ENCODE results near the gene FARS2.
A peak's percentile ranks its signal among the peaks of the same experiment; 100 is the strongest.

FARS2 gene

DNA sequence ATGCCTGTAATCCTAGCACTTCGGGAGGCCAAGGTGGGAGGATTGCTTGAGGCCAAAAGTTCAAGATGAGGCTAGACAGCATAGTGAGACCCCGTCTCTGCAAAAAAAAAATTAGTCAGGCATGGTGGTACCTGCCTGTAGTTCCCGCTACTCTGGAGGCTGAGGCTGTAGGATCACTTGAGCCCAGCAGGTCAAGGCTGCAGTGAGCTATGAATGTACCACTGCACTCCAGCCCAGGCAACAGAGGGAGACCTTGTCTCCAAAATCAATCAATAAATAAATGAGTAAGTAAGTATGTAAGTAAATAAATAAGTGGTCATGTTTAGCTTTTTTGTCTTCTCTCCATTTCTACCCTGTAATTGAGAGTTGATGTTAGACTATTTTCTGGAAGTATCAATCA lies 336.8 kb downstream of the FARS2 start:
- no peak for DNase-seq

DNA sequence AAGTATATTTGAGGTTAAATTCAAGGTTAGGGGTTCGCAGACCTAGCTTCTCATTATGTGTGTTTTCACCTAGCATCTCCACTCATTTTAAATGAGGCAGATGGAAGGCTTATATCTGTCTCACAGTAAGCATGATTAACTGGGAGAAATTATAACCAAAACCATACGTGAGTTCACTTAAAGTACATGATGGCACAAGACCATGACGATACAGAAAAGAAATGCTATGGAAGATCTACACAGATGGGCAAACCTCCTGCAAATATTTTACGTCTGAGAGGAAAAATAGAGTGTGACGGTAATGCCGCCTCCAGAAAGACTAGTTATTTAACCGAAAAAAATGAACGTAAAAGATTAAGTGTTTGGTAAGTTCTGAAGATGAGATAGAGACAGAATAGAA lies 337.8 kb downstream of the FARS2 start:
- no peak for DNase-seq

DNA sequence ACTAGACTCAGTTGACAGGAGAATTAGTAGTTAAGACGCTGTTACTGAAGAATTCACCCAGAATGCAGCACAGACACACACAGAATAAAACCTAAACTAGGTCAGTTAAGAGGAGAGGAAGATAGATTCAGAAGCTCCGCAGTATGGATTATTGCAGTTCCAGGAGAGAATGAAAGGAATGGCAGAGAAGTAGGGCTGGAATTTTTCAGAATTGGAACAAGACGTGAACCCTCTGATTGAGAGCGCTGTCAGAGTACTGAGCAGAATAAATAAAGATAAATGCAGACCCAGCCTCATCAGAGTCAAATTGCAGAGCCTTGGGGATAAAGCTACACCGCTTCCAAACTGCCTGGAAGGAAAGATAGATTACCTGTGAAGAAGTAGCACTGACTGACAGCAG lies 344.6 kb downstream of the FARS2 start:
- no peak for DNase-seq

DNA sequence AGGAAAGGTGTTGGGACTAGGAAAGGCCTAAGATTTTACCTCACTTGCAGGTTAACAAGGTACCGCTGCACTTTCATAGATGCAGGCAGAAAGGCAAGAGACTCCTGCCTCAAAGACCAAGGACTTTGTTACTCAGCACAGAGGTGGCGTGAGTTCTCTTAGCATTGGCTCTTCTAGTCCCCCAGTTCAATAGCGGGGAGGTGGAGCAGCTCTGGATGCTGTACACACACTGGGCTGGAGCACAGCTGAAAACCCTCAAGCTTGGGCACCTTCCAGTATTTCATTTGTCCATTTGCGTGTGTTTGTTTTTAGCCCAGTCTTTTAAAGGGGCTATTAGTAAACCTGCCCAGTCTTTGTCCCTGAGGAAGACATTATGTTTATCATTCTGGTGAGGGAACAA lies 345.2 kb downstream of the FARS2 start:
- no peak for DNase-seq

DNA sequence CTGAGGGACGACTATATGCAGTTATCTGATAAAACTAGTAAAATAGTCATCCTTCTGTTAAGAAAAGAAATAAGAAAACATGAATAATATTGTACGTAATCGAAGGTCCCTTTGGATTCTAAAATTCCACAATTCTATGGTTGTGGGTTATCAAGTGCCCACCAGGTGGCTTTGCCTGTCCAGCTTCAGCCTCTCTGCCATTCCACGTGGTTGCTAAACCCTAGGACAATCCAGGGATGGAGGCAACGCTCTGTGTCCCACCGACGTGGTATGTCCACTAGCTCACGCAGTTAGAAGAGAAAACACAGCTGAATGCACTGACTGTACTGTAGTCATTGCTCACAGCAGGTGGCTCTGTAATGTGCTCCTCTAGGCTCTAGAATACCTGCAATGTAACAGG lies 349.3 kb downstream of the FARS2 start:
- no peak for DNase-seq

DNA sequence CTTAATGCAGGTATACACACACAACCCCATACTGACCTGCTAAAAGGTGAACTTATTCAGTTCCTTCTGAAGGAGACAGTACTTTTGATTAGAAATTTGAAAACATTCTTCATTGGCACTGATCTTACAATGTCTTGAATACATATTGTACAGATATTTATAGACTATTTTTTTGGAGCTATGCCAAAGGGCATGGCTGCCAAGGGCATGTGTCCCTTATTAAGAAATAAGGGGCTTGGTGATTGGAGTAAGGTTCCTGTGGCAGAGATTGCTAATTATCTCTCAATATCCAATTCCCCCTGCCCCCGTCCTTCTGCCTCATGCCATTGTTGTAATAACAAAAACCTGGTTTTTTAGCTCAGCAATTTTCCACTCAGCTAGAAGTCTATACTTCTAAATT lies 355.9 kb downstream of the FARS2 start:
- DNase-seq: peak; percentile 3

DNA sequence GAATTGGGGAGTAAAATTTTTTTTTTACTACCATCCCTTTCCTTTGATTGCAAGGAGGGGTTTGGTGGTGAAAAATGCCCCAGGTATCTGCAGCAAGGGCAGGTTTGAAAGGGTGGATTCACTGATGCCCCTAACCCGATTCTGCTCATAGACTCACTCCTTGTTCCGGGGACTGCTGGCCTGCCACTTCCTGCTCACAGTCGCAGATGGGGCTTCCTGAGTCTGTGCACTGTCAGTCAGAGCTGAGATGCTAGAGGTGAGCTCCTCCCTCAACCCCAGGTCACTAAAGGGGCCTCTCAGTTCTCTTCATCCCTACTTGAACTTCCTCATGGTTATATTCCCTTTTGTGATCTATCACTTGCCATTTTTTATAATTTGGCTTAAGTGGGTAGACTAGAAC lies 357.9 kb downstream of the FARS2 start:
- no peak for DNase-seq

DNA sequence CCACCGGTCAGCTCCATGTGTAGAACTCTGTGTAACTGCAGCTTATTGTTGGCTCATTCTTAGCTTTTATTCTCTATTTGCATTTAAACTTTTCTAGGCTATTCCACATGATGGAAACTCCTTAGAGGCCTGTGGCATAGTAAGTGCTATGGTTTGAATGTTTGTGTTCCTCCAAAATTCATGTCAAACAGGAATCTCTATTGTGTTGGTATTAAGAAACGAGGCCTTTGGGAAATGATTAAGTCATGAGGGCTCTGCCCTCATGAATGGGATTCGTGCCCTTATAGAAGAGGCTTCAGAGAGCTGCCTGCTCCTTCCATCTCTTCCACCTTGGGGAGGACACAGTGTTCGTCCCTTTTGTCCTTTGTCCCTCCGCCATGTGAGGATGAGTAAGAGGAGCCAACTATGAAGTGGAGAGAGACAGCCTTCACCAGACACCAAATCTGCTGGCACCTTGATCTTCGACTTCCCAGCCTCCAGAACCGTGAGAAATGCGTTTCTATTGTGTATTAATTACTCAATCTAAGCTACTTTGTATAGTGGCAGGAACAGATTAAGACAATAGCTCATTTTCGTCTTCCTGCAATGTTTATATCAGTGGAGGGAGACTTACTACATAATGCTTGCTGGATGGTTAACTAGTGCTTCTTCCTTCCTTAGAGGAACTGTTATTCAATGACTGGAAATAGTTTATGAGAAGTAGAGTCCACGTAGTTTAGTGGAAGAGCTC lies 361.1 kb downstream of the FARS2 start:
- DNase-seq: no peak

DNA sequence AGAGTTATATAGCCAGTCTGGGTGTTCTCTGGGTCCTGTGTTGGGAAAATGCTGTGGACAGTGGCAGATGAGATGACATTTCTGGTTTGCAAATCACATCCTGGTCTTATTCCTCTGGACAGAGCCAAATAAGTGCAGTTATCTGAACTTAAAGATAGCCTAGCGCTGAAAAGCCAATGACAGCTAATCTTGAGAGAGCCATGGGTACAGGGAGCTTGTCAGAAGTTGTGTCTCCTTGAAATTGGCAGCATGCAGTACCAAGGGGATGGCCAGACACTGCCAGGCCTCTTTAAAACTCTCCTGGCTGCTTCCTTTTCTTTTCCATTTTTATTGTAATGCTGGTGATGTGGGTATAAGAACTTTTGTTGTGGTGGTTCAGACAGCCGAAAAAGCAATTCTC lies 362.5 kb downstream of the FARS2 start:
- DNase-seq: no peak

DNA sequence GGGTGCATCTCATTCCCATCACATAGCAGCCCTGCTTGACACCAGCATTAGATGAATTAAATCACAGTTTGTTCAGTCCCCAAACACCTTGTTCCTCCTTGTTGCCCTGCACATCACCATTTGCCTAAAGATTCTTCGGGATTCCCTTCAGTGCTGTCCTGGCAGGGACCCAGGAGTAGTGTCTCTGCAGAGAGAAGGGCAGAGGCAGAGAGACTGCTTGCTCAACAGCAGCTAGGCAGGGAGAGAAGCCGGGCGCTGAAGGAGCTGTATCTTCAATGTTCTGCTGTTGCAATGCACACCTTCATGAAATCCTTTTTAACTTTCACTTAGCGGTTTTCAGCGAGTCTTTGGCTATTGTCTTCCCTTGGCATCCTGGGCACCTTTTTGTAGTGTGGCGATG lies 362.9 kb downstream of the FARS2 start:
- no peak for DNase-seq

DNA sequence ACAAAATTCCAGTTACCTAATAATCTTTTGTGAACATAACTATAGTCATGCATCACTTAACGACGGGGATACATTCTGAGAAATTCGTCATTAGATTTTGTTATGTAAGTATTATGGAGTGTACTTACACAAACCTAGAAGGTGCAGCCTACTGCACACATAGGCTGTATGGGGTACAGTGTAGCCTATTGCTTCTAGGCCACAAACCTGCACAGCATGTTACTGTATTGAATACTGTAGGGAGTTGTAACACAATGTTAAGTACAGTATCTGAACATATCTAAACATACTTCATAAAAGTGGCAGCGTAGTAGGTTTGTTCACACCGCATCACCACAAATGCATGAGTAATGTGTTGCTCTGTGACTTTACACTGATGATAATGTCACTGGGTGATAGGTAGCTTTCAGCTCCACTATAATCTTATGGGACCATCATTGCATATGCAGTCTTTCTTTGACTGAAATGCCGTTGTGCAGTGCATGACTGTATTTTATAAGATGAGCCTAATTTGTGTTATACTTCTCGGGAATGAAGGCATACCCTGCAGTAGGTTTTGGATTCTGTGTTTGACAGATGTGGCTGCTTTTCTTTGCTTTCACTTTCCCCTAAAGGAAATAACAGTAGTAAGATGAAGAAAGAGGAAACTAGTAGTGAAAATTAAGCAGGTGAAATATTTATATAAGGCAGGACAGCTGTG lies 365.6 kb downstream of the FARS2 start:
- DNase-seq: no peak

DNA sequence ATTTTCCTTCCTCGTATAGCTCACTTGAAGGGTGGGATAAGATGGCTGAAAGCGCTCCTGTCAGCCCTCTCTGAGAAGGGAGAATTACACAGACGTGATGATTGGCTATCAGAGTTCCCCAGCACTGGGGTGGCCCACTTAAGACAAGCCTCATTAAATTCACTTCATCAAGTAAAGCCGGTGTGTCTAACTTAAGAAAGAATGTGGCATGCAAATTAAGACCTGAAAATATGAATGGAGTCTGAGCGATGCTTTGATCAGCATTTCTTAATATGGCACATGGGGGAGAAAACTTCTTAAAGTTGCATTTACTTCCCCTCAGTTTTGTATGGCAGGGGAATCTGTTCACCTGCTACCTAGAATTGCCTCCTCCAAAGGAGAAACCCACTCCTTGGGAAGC lies 369.3 kb downstream of the FARS2 start:
- DNase-seq: no peak

DNA sequence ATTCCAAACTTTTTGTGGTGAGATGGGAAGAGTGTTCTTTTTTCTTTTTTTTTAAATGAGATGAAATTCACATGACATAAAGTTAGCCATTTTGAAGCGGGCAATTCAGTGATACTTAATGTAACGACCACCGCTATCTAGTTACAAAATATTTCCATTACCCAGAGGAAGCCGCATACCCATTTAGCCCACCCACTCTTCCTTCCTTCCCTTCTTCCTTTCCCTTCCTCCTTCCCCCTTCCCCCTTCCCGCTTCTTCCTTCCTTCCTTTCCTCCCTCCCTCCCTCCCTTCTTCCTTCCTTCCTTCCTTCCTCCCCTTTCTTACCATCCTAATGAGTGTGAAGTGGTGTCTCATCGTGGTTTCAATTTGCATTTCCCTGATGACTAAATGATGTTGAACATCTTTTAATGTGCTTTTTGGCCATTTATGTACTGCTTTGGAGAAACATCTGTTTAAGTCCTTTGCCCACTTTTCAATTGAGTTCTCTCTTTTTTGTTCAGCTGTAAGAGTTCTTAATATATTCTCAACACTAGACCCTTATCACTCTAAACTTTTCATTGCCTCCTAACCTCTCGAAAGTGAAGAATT lies 371.1 kb downstream of the FARS2 start:
- no peak for DNase-seq

DNA sequence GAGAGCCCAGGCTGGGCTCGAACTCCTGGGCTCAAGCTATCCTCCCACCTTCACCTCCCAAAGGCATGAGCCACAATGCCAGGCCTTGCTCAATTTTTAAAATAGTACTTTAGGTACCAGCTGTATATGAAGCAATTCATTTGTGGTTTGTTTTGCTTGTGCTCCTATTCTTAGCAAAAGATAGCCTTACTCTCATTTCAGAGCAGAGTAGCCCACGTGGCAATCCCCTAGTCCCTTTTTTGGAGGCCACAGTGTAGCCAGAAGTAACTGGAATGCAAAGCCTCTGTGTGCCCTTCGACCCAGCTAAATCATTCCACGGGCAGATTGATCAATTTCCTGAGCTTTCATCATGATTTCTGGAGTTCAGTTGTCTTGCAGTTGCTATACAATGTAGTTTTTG lies 373.2 kb downstream of the FARS2 start:
- no peak for DNase-seq

DNA sequence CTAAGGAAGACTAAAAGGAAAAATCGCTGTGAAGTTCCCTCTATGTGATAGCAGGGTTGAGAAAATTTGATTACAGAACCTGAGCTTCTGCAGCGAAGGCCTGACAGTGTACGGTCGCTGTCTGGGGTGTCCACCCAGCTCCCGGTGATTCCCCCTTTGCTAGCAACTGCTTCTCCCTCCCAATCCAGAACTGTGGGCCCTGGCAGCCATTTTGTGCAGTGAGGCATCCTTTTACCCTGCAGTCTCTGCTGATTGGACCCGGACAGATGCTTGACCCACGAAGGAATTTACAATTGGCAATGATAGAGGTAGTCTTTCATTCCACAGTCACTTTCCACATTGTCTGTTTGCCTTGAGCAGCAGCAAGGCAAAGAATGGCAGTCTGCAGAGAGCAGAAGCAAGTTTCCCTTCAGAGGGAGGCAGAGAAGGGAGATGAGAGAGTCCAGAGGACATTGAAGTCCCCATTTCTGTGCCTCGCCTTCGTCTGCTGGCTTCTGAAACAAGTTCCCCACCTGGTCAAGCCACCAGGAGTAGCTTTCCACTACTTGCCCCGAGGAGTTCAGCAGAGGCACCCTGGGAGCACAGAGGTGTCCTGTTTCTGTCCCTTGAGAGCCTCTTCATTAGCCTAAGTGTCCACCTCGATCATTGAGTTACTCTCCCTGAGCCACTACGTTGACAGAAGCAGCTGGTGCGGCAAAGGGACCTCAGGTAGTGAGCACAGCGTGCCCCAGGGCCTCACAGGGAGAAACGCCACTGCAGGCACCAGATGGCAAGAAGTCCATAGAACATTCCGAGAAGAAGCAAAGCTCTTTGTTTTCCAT lies 375.1 kb downstream of the FARS2 start:
- no peak for DNase-seq

DNA sequence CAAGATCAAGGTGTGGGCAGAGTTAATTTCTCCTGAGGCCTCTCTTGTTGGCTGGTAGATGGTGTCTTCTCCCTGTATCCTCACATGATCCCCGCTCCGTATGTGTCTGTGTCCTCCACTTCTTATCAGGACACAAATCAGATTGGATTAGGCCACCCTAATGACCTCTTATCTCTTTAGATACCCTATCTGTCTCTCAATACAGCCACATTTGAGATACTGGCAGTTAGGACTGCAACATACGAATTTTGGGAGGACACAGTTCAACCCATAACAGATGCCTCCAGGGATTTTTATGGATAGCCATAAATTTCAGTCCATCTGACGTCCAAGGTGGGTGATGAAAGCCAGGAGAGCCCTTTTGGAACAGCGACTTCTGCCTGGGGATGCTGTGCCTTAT lies 376.4 kb downstream of the FARS2 start:
- DNase-seq: no peak

DNA sequence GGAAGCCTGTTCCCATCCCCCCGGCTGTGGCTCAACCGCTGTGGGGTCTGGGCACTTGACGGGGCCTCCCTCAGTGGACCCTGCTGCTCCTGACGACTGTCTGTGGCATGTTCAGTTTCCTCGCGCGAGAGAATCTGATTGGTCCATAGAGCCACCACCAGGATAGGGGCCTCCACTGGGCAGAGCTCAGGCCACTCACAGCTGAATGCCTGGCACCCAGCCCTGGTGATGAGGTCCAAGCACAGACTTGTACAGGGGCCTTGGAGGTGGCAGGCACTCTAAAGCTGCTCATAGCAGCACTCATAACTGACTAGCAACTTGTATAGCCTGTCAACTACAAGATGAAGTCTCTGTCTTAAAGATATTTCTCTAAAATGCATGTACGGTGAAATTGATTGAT lies 377.4 kb downstream of the FARS2 start:
- DNase-seq: no peak

DNA sequence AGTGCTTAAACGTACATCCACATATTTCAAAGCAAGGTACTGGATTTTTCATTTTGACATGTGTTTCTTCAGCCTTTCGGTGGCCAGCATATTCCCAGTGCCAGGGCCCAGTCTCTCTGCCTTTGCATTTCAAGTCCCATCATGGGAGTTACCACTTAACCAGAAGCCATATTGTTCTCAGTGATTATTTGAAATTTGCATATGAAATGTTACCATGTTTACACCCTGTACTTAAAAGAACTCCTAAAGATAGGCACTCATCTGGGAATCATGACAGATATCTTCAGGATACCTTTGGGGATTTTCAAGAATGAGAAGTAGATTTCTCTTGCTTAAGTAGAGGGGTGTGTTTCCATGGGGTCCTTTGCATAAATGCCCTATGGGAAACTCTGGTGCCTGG lies 377.9 kb downstream of the FARS2 start:
- DNase-seq: no peak

DNA sequence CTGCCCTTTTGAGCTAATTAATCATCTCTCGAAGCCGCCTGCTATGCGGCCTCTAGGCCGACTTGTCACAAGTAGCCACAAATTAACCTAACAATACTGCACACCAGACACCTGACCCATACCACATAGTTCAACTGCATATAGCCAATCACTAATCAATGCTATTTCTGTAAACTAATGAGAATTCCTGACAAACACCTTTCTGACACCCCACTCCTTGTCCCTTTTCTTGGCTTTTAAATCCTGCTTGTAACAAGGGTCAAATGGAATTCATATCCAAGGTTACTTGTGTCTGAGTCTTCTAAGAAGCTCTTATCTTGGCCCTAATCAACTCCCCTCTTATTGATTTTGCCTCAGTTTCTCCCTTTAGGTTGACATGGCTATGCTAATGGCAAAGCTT lies 379.3 kb downstream of the FARS2 start:
- DNase-seq: no peak

DNA sequence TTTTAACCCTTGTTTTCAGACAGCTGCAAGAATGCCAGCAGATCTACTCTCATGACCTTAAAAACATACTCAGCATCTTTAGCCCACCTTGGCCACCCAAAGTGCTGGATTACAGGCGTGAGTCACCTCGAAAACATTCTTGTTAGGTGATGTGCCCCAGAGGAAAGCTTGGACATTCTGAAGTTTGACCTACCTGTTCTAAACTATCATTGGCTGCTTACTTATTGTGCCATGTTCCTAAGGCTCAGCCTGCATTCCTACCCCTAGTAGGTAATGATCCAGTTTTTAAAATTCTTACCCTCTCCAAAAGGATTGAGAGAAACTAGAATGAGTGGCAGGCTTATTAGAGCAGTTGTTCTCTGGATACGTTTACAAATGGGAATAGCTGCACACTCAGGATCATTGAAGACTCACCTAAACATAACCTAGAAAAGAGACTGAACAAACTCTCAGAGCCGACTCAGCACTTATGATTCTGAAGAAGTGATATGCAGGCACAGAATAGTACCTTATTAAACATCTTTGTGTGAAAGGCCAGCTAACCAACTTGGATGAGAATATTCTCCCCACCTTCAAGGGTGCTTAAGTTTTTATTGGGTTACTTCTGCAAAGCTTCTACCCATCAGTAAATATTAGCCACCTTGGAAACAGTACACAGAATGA lies 383.3 kb downstream of the FARS2 start:
- DNase-seq: no peak

DNA sequence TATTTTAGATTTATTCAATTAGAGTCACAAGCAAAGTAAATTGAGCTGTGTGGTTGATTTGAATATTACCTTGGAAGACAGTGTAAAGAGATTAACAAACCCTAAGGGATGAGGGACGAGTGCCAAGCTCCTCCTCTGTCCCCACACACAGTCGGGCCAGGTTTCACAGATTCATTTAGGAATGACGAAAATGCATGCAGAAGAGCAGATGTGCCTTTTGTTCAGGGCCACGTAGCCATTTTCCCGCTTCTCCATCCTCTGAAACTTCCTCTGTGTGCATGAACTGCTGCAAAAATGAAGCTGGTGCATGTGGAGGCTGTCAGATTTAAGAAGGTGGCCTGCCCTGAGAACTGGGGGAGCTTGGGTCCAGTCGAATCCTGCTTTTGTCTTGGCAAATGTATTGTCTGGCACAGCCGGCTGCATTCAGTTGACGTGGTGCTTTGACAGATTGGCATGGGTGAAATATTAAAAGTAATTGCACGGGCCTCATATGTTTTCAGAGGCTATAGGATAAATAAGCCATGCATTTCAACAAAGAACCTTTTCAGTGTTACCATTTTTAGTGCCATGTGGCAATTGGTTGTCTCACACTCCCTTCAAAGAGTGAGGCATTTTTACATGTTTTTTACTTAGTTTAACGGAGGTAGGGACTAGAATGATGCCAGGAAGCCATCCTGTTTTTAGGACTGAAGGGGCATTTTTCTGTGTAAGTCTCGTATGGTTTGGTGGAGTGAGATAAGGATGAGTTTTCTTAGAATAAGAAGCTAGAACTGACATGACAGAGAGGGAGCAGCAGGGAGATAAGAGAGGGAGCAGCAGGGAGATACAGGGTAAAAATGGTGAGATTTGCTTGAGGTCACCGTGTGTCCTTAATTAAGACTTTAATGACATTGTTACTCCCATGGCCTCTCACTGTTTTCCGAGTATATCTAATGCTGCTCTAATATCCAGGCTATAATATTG lies 384.3 kb downstream of the FARS2 start:
- peak; percentile 39 for DNase-seq
